GM19324 (cell line): ENCODE data around the gene P2RX4.
"Not testable (repeated sequence)": the region's sequence is repeated elsewhere in the genome, so short reads cannot be mapped to it uniquely, and the experiment has no call there.

Source experiments
- ATAC-seq: cut with Tn5 transposase; IDR thresholded peaks from one replicate; pipeline ENCODE4 v1.9.1; 2021; ENCODE audit warnings: mild to moderate bottlenecking, moderate library complexity; ENCODE audit not compliant: unreplicated experiment, low FRiP score

The P2RX4 gene

GRCh38 chr12:121187501-121187900, 22.4 kb upstream of the P2RX4 start:
- ATAC-seq = no peak

GRCh38 chr12:121188227-121188626, 21.7 kb upstream of the P2RX4 start:
- ATAC-seq = no peak

- ATAC-seq = no peak
Measured at GRCh38 chr12:121189131-121189530, 20.8 kb upstream of the P2RX4 start.

- no peak for ATAC-seq
Measured at GRCh38 chr12:121189619-121190155, 20.2 kb upstream of the P2RX4 start.

- no peak for ATAC-seq
Measured at GRCh38 chr12:121190523-121191031, 19.4 kb upstream of the P2RX4 start.

- no peak for ATAC-seq
Measured at GRCh38 chr12:121191151-121191550, 18.8 kb upstream of the P2RX4 start.

- ATAC-seq = no peak
Measured at GRCh38 chr12:121196902-121197301, 13.0 kb upstream of the P2RX4 start.

- ATAC-seq = no peak
Measured at GRCh38 chr12:121198949-121199348, 11.0 kb upstream of the P2RX4 start.

GRCh38 chr12:121201140-121201539, 8.8 kb upstream of the P2RX4 start:
- not testable (repeated sequence) for ATAC-seq

GRCh38 chr12:121202407-121203355, 7.2 kb upstream of the P2RX4 start:
- ATAC-seq = no peak

GRCh38 chr12:121203482-121203881, 6.4 kb upstream of the P2RX4 start:
- no peak for ATAC-seq

GRCh38 chr12:121205491-121205890, 4.4 kb upstream of the P2RX4 start:
- no peak for ATAC-seq

GRCh38 chr12:121208571-121208970, 1.4 kb upstream of the P2RX4 start:
- not testable (repeated sequence) for ATAC-seq

GRCh38 chr12:121209221-121209620, 708 bp upstream of the P2RX4 start:
- no peak for ATAC-seq

GRCh38 chr12:121212875-121213274, 2.9 kb downstream of the P2RX4 start:
- no peak for ATAC-seq

GRCh38 chr12:121214166-121214777, 4.3 kb downstream of the P2RX4 start:
- no peak for ATAC-seq

GRCh38 chr12:121214855-121215745, 5.2 kb downstream of the P2RX4 start:
- ATAC-seq = no peak

GRCh38 chr12:121216102-121216501, 6.2 kb downstream of the P2RX4 start:
- ATAC-seq = no peak

- no peak for ATAC-seq
Measured at GRCh38 chr12:121217063-121217462, 7.1 kb downstream of the P2RX4 start.

GRCh38 chr12:121217761-121218160, 7.8 kb downstream of the P2RX4 start:
- no peak for ATAC-seq
